Measurements from ENCODE around the gene CD24. TPM values are rescaled to one million over a fixed set of nuclear protein-coding genes. Genes with fewer than 3 reads are reported as not detected.
A peak's percentile ranks its signal among the peaks of the same experiment; 100 is the strongest.
"Not testable (repeated sequence)": the region's sequence is repeated elsewhere in the genome, so short reads cannot be mapped to it uniquely, and the experiment has no call there.

The CD24 gene
- total RNA-seq, 1 donor: 1.7 TPM

- no peak for DNase-seq (ENCODE audit: low read depth)
- H3K4me3 ChIP-seq (ENCODE audit: low read depth, low read length): no peak overlapping the region
- TF ChIP-seq CTCF (IDR thresholded peaks at IDR 0.05; ENCODE audit: insufficient read depth, low read length): no peak
Observed at GRCh38 chr6:106976270-106976669, 1.7 kb upstream of the CD24 start.

- DNase-seq (ENCODE audit: low read depth): peak; percentile 14
- peak overlapping the region; percentile 59 for H3K4me3 ChIP-seq (ENCODE audit: low read depth, low read length)
- TF ChIP-seq CTCF (IDR thresholded peaks at IDR 0.05; ENCODE audit: insufficient read depth, low read length): no peak
Observed at GRCh38 chr6:106975738-106976064, 1.2 kb upstream of the CD24 start.

GRCh38 chr6:106974999-106975737 is 639 bp upstream of the CD24 start:
- H3K4me3 ChIP-seq (ENCODE audit: low read depth, low read length): peak overlapping the region; percentile 59
- DNase-seq (ENCODE audit: low read depth): no peak

GRCh38 chr6:106973836-106974335 is 643 bp downstream of the CD24 start:
- H3K4me3 ChIP-seq (ENCODE audit: low read depth, low read length): peak overlapping the region; percentile 13
- DNase-seq (ENCODE audit: low read depth): no peak
- TF ChIP-seq CTCF (IDR thresholded peaks at IDR 0.05; ENCODE audit: insufficient read depth, low read length): no peak

More at GRCh38 chr6:106974999-106975737, 639 bp upstream of the CD24 start:
- TF ChIP-seq CTCF (IDR thresholded peaks at IDR 0.05; ENCODE audit: insufficient read depth, low read length): no peak

- no peak overlapping the region for H3K4me3 ChIP-seq (ENCODE audit: low read depth, low read length)
Observed at GRCh38 chr6:106973018-106973835, 1.3 kb downstream of the CD24 start.

GRCh38 chr6:106972500-106972899 is 2.0 kb downstream of the CD24 start:
- no peak for TF ChIP-seq CTCF (IDR thresholded peaks at IDR 0.05; ENCODE audit: insufficient read depth, low read length)
- H3K4me3 ChIP-seq (ENCODE audit: low read depth, low read length): no peak overlapping the region
- no peak for DNase-seq (ENCODE audit: low read depth)

More at GRCh38 chr6:106973018-106973835, 1.3 kb downstream of the CD24 start:
- no peak for DNase-seq (ENCODE audit: low read depth)
- no peak for TF ChIP-seq CTCF (IDR thresholded peaks at IDR 0.05; ENCODE audit: insufficient read depth, low read length)

GRCh38 chr6:106970769-106971168 is 3.8 kb downstream of the CD24 start:
- H3K4me3 ChIP-seq (ENCODE audit: low read depth, low read length); DNase-seq (ENCODE audit: low read depth): not testable (repeated sequence)

Data from fibroblast of the aortic adventitia (primary cell).